Measurements from ENCODE around the gene GNL3L.

- TF ChIP-seq, protein P1, sequence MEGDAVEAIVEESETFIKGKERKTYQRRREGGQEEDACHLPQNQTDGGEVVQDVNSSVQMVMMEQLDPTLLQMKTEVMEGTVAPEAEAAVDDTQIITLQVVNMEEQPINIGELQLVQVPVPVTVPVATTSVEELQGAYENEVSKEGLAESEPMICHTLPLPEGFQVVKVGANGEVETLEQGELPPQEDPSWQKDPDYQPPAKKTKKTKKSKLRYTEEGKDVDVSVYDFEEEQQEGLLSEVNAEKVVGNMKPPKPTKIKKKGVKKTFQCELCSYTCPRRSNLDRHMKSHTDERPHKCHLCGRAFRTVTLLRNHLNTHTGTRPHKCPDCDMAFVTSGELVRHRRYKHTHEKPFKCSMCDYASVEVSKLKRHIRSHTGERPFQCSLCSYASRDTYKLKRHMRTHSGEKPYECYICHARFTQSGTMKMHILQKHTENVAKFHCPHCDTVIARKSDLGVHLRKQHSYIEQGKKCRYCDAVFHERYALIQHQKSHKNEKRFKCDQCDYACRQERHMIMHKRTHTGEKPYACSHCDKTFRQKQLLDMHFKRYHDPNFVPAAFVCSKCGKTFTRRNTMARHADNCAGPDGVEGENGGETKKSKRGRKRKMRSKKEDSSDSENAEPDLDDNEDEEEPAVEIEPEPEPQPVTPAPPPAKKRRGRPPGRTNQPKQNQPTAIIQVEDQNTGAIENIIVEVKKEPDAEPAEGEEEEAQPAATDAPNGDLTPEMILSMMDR (IDR thresholded peaks at IDR 0.05; ENCODE audit: insufficient read depth, low read length, poor library complexity, severe bottlenecking): no peak
- no peak for TF ChIP-seq EZH2phosphoT487 (conservative IDR thresholded peaks at IDR 0.05; ENCODE audit: low read length)
Measured at GRCh38 chrX:54564936-54565335, 34.9 kb downstream of the GNL3L start.
